ENCODE data around the gene FMR1.

GRCh38 chrX:147962476-147962875 is 50.8 kb downstream of the FMR1 start:
- no peak for TF ChIP-seq CTCF (IDR thresholded peaks at IDR 0.05 in 4 of 5, conservative IDR thresholded peaks at IDR 0.05 in 1 of 5)
- TF ChIP-seq POLR2A (IDR thresholded peaks at IDR 0.05), result no peak

Data from gastrocnemius medialis (tissue), 4 donors.